ENCODE measurements around the gene LEMD2.
"Not testable (repeated sequence)": the region's sequence is repeated elsewhere in the genome, so short reads cannot be mapped to it uniquely, and the experiment has no call there.

DNA sequence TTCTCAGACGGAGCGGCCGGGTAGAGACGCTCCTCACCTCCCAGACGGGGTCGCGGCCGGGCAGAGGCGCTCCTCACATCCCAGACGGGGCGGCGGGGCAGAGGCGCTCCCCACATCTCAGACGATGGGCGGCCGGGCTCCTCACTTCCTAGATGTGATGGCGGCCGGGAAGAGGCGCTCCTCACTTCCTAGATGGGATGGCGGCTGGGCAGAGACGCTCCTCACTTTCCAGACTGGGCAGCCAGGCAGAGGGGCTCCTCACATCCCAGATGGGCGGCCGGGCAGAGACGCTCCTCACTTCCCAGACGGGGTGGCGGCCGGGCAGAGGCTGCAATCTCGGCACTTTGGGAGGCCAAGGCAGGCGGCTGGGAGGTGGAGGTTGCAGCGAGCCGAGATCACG, 43.9 kb upstream of the LEMD2 start:
- TF ChIP-seq CTCF, POLR2A (IDR thresholded peaks at IDR 0.05): not testable (repeated sequence)

All from thyroid gland (tissue), 4 donors.